Measurements from ENCODE around the gene PTHLH.

DNA sequence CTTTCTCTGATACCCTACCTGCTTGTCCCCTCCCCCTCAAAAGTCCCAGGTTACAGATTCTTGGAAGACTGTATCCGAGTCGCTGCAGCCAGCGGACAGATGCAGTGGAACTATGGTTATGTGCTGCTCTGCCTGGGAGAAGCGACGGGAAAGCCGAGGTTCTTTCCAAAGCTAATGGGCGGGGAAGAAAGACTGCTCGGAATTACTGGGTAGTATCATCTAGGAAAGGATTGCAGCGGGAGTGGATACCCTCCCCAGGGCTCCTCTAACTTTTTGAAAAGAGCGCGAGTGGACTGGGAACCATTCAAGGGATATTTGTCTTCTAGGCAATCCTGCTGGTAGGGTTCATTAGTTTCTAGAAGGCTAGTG, 1.4 kb downstream of the PTHLH start:
- TF ChIP-seq, protein P1, sequence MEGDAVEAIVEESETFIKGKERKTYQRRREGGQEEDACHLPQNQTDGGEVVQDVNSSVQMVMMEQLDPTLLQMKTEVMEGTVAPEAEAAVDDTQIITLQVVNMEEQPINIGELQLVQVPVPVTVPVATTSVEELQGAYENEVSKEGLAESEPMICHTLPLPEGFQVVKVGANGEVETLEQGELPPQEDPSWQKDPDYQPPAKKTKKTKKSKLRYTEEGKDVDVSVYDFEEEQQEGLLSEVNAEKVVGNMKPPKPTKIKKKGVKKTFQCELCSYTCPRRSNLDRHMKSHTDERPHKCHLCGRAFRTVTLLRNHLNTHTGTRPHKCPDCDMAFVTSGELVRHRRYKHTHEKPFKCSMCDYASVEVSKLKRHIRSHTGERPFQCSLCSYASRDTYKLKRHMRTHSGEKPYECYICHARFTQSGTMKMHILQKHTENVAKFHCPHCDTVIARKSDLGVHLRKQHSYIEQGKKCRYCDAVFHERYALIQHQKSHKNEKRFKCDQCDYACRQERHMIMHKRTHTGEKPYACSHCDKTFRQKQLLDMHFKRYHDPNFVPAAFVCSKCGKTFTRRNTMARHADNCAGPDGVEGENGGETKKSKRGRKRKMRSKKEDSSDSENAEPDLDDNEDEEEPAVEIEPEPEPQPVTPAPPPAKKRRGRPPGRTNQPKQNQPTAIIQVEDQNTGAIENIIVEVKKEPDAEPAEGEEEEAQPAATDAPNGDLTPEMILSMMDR (optimal IDR thresholded peaks at IDR 0.05 in 1 of 3, IDR thresholded peaks at IDR 0.05 in 1 of 3, conservative IDR thresholded peaks at IDR 0.05 in 1 of 3; ENCODE audit: extremely low read depth in 1 of 3, insufficient read depth in 2 of 3, low read length in 3 of 3): no peak
- no peak for TF ChIP-seq EZH2 (IDR thresholded peaks at IDR 0.05; ENCODE audit: low read length)
